Measurements from ENCODE around the gene DPP4. TPM values are rescaled to one million over a fixed set of nuclear protein-coding genes. Genes with fewer than 3 reads are reported as not detected.

DPP4 gene
- total RNA-seq, 6 experiments from 2014 or later, result 17.8 to 39.8 (median 26.3) TPM

DNA sequence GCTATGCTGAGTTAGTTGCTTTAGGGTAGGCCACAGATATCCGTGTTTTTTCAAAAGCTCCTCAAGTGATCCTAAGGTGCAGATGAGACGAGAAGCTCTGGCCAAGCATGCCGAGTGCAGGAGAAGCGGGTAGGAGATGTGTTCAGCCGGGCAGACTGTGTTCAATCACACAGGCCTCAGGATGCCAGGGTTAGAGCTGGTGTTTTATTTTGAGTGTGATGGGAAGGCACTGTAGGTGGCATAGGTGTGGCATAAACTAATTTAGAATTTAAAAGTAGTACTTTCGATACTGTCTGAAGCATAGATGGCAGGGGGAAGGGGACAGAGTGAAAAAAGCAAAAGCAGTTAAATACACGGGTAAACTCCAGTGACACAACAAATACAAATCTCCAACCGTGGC is 30.9 kb downstream of the DPP4 start:
- Histone ChIP-seq H3K4me1 (no peaks in the 10 kb centered on the region), H3K4me3 (no peak overlapping the region), H3K27ac (no peak overlapping the region), H3K9me3 (no peaks in the 10 kb centered on the region), H3K27me3 (no peaks in the 10 kb centered on the region), H3K36me3 (peaks cover 0 to 8% (median 0%) of the 10 kb centered on the region in 4 donors)
- TF ChIP-seq POLR2A (IDR thresholded peaks at IDR 0.05), result no peak
- TF ChIP-seq, protein P1, sequence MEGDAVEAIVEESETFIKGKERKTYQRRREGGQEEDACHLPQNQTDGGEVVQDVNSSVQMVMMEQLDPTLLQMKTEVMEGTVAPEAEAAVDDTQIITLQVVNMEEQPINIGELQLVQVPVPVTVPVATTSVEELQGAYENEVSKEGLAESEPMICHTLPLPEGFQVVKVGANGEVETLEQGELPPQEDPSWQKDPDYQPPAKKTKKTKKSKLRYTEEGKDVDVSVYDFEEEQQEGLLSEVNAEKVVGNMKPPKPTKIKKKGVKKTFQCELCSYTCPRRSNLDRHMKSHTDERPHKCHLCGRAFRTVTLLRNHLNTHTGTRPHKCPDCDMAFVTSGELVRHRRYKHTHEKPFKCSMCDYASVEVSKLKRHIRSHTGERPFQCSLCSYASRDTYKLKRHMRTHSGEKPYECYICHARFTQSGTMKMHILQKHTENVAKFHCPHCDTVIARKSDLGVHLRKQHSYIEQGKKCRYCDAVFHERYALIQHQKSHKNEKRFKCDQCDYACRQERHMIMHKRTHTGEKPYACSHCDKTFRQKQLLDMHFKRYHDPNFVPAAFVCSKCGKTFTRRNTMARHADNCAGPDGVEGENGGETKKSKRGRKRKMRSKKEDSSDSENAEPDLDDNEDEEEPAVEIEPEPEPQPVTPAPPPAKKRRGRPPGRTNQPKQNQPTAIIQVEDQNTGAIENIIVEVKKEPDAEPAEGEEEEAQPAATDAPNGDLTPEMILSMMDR (IDR thresholded peaks at IDR 0.05), result no peak
- 98% methylated on average over 7 of the region's 8 CpGs for WGBS (ENCODE audit: insufficient coverage, low coverage, low lambda C conversion rate, missing lambda C conversion rate)
- ATAC-seq (no peak), DNase-seq (no peak)
- intact Hi-C loops (cut with DNase I), result no loop called here

GRCh38 chr2:162041485-162041884 is 32.5 kb downstream of the DPP4 start:
- Histone ChIP-seq H3K27ac (no peak overlapping the region), H3K27me3 (no peaks in the 10 kb centered on the region), H3K36me3 (peaks cover 0 to 10% (median 0%) of the 10 kb centered on the region in 4 donors), H3K9me3 (no peaks in the 10 kb centered on the region), H3K4me3 (no peak overlapping the region), H3K4me1 (no peaks in the 10 kb centered on the region)
- ATAC-seq (no peak), DNase-seq (no peak)
- TF ChIP-seq, protein P1 (IDR thresholded peaks at IDR 0.05), result no peak
- TF ChIP-seq POLR2A (IDR thresholded peaks at IDR 0.05), result no peak
- WGBS (ENCODE audit: insufficient coverage, low coverage, low lambda C conversion rate, missing lambda C conversion rate), result 79% methylated on average over 1 of the region's 1 CpG
- intact Hi-C loops (cut with DNase I), result no loop called here

- Histone ChIP-seq H3K9me3 (no peaks in the 10 kb centered on the region), H3K4me1 (no peaks in the 10 kb centered on the region), H3K4me3 (no peak overlapping the region), H3K36me3 (peaks cover 0 to 7% (median 0%) of the 10 kb centered on the region in 4 donors), H3K27me3 (no peaks in the 10 kb centered on the region), H3K27ac (no peak overlapping the region)
- DNase-seq (no peak), ATAC-seq (no peak)
- intact Hi-C loops (cut with DNase I), result no loop called here
- TF ChIP-seq, protein P1 (IDR thresholded peaks at IDR 0.05), result no peak
- TF ChIP-seq POLR2A (IDR thresholded peaks at IDR 0.05), result no peak
These were observed 35.3 kb downstream of the DPP4 start for GRCh38 chr2:162038725-162039124.

DNA sequence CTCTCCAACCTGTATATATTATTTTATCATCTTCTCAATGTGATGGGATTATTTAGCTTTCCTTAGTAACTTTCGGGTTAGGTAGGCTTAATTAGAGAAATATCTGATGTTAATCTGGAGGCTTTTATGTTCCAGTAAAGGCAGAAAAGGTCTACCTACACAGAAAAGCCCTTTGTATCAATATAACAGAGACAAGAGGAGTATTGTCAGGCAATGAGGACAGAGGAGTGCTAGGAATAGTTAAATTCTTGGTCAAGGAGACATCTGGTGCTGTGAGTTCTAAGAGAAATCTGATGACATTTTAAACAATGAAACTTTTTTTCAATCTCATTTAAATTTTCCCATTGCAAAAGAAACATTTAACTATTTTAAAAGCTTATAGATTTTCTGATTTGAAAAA is 36.1 kb downstream of the DPP4 start:
- intact Hi-C loops (cut with DNase I), result no loop called here
- 92% methylated on average over 1 of the region's 1 CpG for WGBS (ENCODE audit: insufficient coverage, low coverage, low lambda C conversion rate, missing lambda C conversion rate)
- DNase-seq, result no peak
- no peak overlapping the region for H3K27ac ChIP-seq
- no peaks in the 10 kb centered on the region for H3K9me3 ChIP-seq
- H3K27me3 ChIP-seq, result no peaks in the 10 kb centered on the region
- H3K36me3 ChIP-seq, result peaks cover 0 to 7% (median 0%) of the 10 kb centered on the region in 4 donors
- ATAC-seq, result no peak
- H3K4me1 ChIP-seq, result no peaks in the 10 kb centered on the region
- no peak overlapping the region for H3K4me3 ChIP-seq
- TF ChIP-seq, protein P1 (IDR thresholded peaks at IDR 0.05), result no peak
- TF ChIP-seq POLR2A (IDR thresholded peaks at IDR 0.05), result no peak
